Urinary bladder (tissue), 4 donors: ENCODE measurements around the gene TBX1. TPM values are rescaled to one million over a fixed set of nuclear protein-coding genes. Genes with fewer than 3 reads are reported as not detected.
"Not testable (repeated sequence)": the region's sequence is repeated elsewhere in the genome, so short reads cannot be mapped to it uniquely, and the experiment has no call there.

ENCODE experiments used
- DNase-seq: peaks from one replicate; pipeline ENCODE4 v3.0.0-alpha.2; 2015; ENCODE audit errors: extremely low spot score
- H3K27ac ChIP-seq: one replicate; pipeline ENCODE4 v1.5.1; 2013; ENCODE audit warnings: low read depth, mild to moderate bottlenecking, moderate library complexity
- H3K36me3 ChIP-seq: one replicate; pipeline ENCODE4 v1.6.1; 2013; ENCODE audit warnings: mild to moderate bottlenecking, moderate library complexity; ENCODE audit not compliant: insufficient read depth
- H3K4me1 ChIP-seq: one replicate; pipeline ENCODE4 v1.6.1; 2013; ENCODE audit warnings: mild to moderate bottlenecking, moderate library complexity; ENCODE audit not compliant: insufficient read depth
- H3K4me3 ChIP-seq: one replicate; pipeline ENCODE4 v1.5.1; 2013; ENCODE audit warnings: low read depth, low read length
- WGBS: extraction: QIAGEN DNeasy Blood & Tissue Kit; methylation state at CpG from one replicate; pipeline ENCODE4 v1.1.7; 2013; 5-methylcytosine and 5-hydroxymethylcytosine counted together
- polyA plus RNA-seq: library from polyadenylated mRNA; stranded (reverse); fragments of 200-250 nt; gene quantifications from one replicate; pipeline ENCODE4 v1.2.3, GENCODE V29; 2013
- total RNA-seq: library from RNA; depleted of rRNA; stranded (reverse); fragments of >200 nt; gene quantifications from one replicate; pipeline ENCODE4 v1.2.3, GENCODE V29; 2014
- donor health status: healthy with polysubstance abuse.
- donor health status: healthy.

The TBX1 gene
- total and polyA plus RNA-seq, 2 donors: 1.2 to 1.4 TPM

DNA sequence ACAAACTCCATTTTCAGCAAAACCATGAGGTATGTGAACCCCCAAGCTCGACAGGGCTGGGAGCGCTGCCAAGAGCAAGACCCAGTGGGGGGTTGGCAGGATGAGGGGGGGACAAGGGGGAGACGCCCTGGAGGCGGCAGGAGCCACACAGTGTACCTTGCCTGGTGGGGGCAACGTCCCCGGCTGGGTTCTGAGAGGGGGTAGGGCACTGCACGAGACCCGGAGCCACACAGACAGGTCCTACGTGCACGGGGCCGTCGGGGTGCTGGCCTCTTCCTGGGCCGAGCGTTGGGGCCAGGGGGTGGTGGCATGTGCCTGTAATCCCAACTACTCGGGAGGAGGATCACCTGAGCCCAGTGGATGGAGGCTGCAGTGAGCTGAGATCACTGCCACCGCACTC lies 28.8 kb downstream of the TBX1 start:
- 91% methylated on average over 16 of the region's 16 CpGs for WGBS
- DNase-seq: no peak
- Histone ChIP-seq H3K36me3 (no peaks in the 10 kb centered on the region), H3K27ac (no peak overlapping the region), H3K4me1 (no peaks in the 10 kb centered on the region), H3K4me3 (no peak overlapping the region)

DNA sequence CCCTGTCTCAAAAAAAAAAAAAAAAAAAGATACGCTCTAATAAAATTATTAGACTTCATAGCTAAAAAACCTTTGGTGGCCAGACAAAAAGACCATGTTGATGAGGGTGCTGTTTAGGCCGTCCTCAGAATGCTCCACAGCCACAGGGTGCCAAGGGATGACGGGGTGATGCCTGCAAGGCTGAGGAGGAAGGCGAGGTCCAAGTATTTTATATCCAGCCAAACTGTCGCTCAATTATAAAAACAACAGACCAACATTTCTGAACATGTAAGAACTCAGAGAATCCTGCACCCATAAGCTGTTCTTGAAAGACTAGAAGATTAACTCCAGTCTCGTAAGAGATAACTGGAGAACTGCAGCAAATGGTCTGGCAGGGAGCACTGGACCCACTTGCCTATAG lies 29.2 kb downstream of the TBX1 start:
- Histone ChIP-seq H3K4me3 (no peak overlapping the region), H3K36me3 (no peaks in the 10 kb centered on the region), H3K27ac (no peak overlapping the region), H3K4me1 (no peaks in the 10 kb centered on the region)
- WGBS: 99% methylated on average over 6 of the region's 6 CpGs
- DNase-seq: no peak

DNA sequence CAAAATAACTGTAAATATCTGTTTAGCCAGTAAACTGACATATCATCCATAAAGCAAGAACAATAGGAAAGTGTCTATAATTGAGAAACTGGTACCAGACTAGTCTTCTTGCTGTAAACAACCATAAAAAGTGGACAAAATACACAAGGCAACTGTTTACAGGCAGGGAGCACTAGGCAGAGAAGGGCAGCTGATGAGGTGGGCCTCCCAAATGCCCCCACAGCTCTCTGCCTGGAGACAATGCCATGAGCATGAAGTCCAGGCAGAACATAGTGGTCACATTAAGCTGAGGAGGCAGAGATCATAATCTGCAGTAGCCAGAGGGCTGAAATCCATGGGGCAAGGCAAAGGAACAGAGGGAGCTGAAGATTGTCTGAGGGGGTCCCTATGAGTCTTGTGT lies 30.7 kb downstream of the TBX1 start:
- no peak overlapping the region for H3K27ac ChIP-seq
- H3K4me3 ChIP-seq: no peak overlapping the region
- DNase-seq: no peak
- no peaks in the 10 kb centered on the region for H3K4me1 ChIP-seq
- no peaks in the 10 kb centered on the region for H3K36me3 ChIP-seq

DNA sequence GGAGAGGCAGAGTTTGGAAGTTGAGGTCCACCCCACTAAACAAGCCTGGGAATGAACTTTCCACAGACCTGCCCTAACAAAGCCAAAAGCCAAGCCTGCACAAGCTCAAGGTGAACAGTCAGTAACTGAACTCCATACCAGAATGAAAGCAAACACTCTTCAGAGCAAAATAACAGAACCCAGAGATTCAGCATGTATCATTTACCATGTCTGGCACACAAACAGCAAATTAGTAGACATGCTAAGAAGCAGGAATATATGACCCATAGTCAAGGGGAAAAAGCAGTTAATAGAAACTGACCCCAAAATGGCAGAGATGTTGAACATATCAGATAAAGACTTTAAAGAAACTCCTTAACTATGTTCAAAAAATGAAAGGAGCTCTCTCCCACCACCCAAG lies 31.3 kb downstream of the TBX1 start:
- DNase-seq: no peak
- Histone ChIP-seq H3K4me3 (no peak overlapping the region), H3K27ac (no peak overlapping the region), H3K36me3 (no peaks in the 10 kb centered on the region), H3K4me1 (no peaks in the 10 kb centered on the region)

- not testable (repeated sequence) for DNase-seq
Observed at GRCh38 chr22:19792383-19792896, 31.9 kb downstream of the TBX1 start.

DNA sequence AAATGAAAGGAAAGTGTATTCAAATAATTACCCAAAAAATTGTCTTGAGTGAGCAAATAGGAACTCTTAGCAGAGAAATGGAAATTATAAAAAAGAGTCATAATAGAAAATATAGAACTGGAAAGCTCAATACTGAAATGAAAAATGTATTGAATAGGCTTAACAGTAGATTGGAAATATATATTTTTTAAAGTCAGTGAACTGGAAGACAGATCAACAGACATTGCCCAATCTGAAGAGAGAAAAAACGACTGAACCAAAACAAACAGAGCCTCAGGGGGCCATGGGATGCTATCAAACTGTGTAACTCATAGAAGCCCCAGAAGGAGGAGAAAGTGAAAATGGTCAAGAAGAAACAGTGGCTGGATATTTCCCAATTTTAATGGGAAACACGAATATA lies 32.6 kb downstream of the TBX1 start:
- Histone ChIP-seq H3K4me1 (no peaks in the 10 kb centered on the region), H3K36me3 (no peaks in the 10 kb centered on the region), H3K4me3 (no peak overlapping the region), H3K27ac (no peak overlapping the region)
- 74% methylated on average over 2 of the region's 2 CpGs for WGBS
- no peak for DNase-seq

More at GRCh38 chr22:19792383-19792896, 31.9 kb downstream of the TBX1 start:
- not testable (repeated sequence) for H3K4me3 ChIP-seq, H3K4me1 ChIP-seq, H3K36me3 ChIP-seq, H3K27ac ChIP-seq
- 93% methylated on average over 13 of the region's 13 CpGs for WGBS

GRCh38 chr22:19793661-19794310 lies 33.2 kb downstream of the TBX1 start:
- Histone ChIP-seq H3K4me3 (no peak overlapping the region), H3K36me3 (no peaks in the 10 kb centered on the region), H3K4me1 (no peaks in the 10 kb centered on the region), H3K27ac (no peak overlapping the region)
- 80% methylated on average over 2 of the region's 2 CpGs for WGBS
- no peak for DNase-seq

- DNase-seq: no peak
Observed at GRCh38 chr22:19795617-19796008, 35.0 kb downstream of the TBX1 start.

GRCh38 chr22:19796160-19796559 lies 35.6 kb downstream of the TBX1 start:
- no peaks in the 10 kb centered on the region for H3K4me1 ChIP-seq
- no peak overlapping the region for H3K4me3 ChIP-seq

More at GRCh38 chr22:19795617-19796008, 35.0 kb downstream of the TBX1 start:
- H3K4me1 ChIP-seq: no peaks in the 10 kb centered on the region
- no peak overlapping the region for H3K4me3 ChIP-seq
- WGBS: 83% methylated on average over 6 of the region's 6 CpGs
- H3K36me3 ChIP-seq: no peaks in the 10 kb centered on the region
- H3K27ac ChIP-seq: no peak overlapping the region

GRCh38 chr22:19797086-19798002 lies 36.8 kb downstream of the TBX1 start:
- DNase-seq: no peak
- WGBS: 85% methylated on average over 24 of the region's 24 CpGs
- Histone ChIP-seq H3K27ac (no peak overlapping the region), H3K4me1 (no peaks in the 10 kb centered on the region), H3K36me3 (no peaks in the 10 kb centered on the region), H3K4me3 (no peak overlapping the region)

More at GRCh38 chr22:19796160-19796559, 35.6 kb downstream of the TBX1 start:
- H3K27ac ChIP-seq: no peak overlapping the region
- no peaks in the 10 kb centered on the region for H3K36me3 ChIP-seq
- 91% methylated on average over 7 of the region's 7 CpGs for WGBS
- DNase-seq: no peak

DNA sequence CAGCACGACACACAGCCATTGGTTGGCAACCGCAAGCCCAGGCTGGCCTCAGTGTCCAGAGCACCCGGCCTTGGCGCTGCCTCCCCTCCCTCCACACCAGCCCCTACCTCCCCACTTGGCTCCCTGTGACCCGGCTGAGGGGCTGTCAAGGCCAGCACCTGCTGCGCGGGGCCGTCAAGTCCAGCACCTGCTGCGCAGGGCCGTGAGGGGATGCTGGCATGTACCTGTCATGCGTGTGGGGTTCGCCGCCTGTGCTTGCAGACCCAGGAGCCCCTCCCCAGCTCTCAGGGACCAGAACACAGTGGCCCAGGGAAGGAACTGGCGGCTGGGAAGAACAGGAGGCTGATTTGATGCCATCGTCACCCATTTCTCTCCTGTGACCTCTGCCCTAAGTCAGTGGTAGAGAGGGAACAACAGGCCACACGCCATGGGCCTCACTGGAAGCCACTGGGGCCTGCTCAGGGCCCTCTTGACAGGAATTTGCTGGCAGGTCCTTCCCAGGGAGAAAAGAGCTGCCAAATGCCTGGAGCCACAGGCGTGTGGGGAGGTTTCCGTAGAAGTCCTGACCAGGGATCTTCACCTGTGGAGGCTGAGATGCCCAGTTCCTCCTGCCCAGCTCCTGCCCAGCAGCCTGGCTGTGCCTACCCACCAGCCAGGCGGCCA lies 37.6 kb downstream of the TBX1 start:
- Histone ChIP-seq H3K4me3 (no peak overlapping the region), H3K4me1 (no peaks in the 10 kb centered on the region), H3K36me3 (no peaks in the 10 kb centered on the region), H3K27ac (no peak overlapping the region)
- no peak for DNase-seq
- 96% methylated on average over 19 of the region's 19 CpGs for WGBS

GRCh38 chr22:19798891-19799293 lies 38.3 kb downstream of the TBX1 start:
- no peak for DNase-seq
- H3K4me1 ChIP-seq: no peaks in the 10 kb centered on the region
- H3K4me3 ChIP-seq: no peak overlapping the region
- WGBS: 88% methylated on average over 9 of the region's 9 CpGs
- H3K36me3 ChIP-seq: no peaks in the 10 kb centered on the region
- H3K27ac ChIP-seq: no peak overlapping the region

DNA sequence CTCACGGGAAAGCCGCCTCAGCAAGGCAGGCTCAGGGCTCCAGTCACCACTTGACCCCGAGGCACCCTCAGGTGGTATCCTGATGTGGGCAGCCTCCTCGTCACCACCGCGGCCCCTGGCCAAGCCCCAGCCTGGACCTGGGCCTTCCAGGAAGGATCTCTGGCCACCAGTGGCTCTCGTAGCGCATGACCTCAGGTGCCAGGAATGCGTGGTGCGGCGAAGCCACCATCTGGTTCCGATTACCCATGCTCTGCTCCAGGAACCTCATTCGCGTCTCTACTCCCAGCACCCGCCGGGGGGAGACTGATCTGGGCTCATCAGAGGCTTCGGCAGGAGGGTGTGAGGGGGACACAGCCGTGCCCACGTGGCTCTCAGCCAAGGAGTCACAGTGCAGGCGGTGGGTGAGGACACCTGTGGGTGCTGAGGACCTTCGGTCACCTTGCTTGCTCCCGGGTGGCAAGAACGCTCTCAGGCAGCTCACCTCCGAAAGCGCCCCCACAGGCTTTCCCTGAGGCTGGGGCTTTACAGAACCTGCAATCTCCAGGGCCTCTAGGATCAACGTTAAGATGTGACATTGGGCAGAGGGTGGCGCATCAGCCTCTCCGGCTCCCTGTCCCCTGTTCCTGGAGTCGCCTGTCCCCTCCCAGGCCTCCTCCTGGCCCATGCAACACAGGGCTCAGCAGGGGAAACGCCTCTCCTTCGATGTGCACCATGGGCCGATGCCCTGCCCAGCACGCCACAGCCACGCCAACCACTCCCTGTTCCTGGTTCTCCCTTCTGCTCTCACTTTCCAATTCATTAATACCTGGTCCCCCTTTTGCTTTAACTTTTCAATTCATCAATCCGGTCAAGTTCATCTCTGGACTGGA lies 39.0 kb downstream of the TBX1 start:
- 67% methylated on average over 35 of the region's 35 CpGs for WGBS
- H3K36me3 ChIP-seq: no peaks in the 10 kb centered on the region
- H3K4me1 ChIP-seq: no peaks in the 10 kb centered on the region
- no peak overlapping the region for H3K27ac ChIP-seq
- DNase-seq: no peak
- H3K4me3 ChIP-seq: no peak overlapping the region
